Keratinocyte (primary cell): ENCODE data around the gene ATF1. TPM values are rescaled to one million over a fixed set of nuclear protein-coding genes. Genes with fewer than 3 reads are reported as not detected.

Source experiments
- DNase-seq: peaks from one replicate; pipeline ENCODE4 v3.0.0-alpha.2; 2011; ENCODE audit warnings: low read depth, missing footprints, low spot score
- FAIRE-seq: peaks from 2 replicates; lab custom pipeline; 2011; peaks lifted over from hg19 to GRCh38; lab: Jason Lieb, UNC
- H2AFZ ChIP-seq: 2 replicates; pipeline ENCODE4 v1.6.0; 2012; ENCODE audit warnings: low read length, control low read depth, inconsistent platforms; ENCODE audit not compliant: control insufficient read depth
- H3K27ac ChIP-seq: 2 replicates; pipeline ENCODE4 v1.5.1; 2011; ENCODE audit warnings: low read length; ENCODE audit not compliant: control insufficient read depth, insufficient read depth
- H3K27me3 ChIP-seq: 3 replicates; pipeline ENCODE4 v1.6.0; 2011; ENCODE audit warnings: low read length; ENCODE audit not compliant: control insufficient read depth, insufficient read depth; ENCODE audit errors: extremely low read depth
- H3K36me3 ChIP-seq, 2 experiments: 2 replicates in 1 of 2; 3 replicates in 1 of 2; pipeline ENCODE4 v1.5.1; 2011; ENCODE audit warnings: low read length in 2 of 2, mild to moderate bottlenecking in 1 of 2; ENCODE audit not compliant: control insufficient read depth in 2 of 2, insufficient read depth in 2 of 2; ENCODE audit errors: extremely low read depth in 1 of 2
- H3K4me1 ChIP-seq: 3 replicates; pipeline ENCODE4 v1.5.1; 2011; ENCODE audit warnings: low read length; ENCODE audit not compliant: control insufficient read depth, insufficient read depth; ENCODE audit errors: extremely low read depth
- H3K4me2 ChIP-seq: 3 replicates; pipeline ENCODE4 v1.6.0; 2011; ENCODE audit warnings: low read depth, low read length; ENCODE audit not compliant: control insufficient read depth, insufficient read depth; ENCODE audit errors: extremely low read depth
- H3K4me3 ChIP-seq, 3 experiments: fragments of 200-600 bp in 1 of 3; sonication (generic) in 1 of 3; 2 replicates in 2 of 3; 3 replicates in 1 of 3; pipeline ENCODE4 v1.5.1; 2011 to 2016; ENCODE audit warnings: low read length in 3 of 3, mild to moderate bottlenecking in 3 of 3, control low read depth in 2 of 3, inconsistent platforms in 1 of 3, low read depth in 1 of 3, mixed read lengths in 1 of 3, mixed run types in 1 of 3, moderate library complexity in 1 of 3; ENCODE audit not compliant: control insufficient read depth in 2 of 3, insufficient read depth in 2 of 3; ENCODE audit errors: extremely low read depth in 1 of 3
- H3K79me2 ChIP-seq: 2 replicates; pipeline ENCODE4 v1.6.0; 2012; ENCODE audit warnings: low read length; ENCODE audit not compliant: control insufficient read depth, insufficient read depth
- H3K9ac ChIP-seq: 3 replicates; pipeline ENCODE4 v1.6.0; 2011; ENCODE audit warnings: low read length; ENCODE audit not compliant: control insufficient read depth, insufficient read depth; ENCODE audit errors: extremely low read depth
- H3K9me1 ChIP-seq: 3 replicates; pipeline ENCODE4 v1.6.0; 2011; ENCODE audit warnings: low read length; ENCODE audit not compliant: control insufficient read depth, insufficient read depth; ENCODE audit errors: extremely low read depth
- H3K9me3 ChIP-seq: 2 replicates; pipeline ENCODE4 v1.5.1; 2012; ENCODE audit warnings: low read depth, low read length; ENCODE audit not compliant: control insufficient read depth
- H4K20me1 ChIP-seq: 3 replicates; pipeline ENCODE4 v1.6.0; 2011; ENCODE audit warnings: low read length; ENCODE audit not compliant: control insufficient read depth, insufficient read depth; ENCODE audit errors: extremely low read depth
- EZH2 ChIP-seq: IDR thresholded peaks from one replicate; pipeline ENCODE4 v1.6.1; 2012; ENCODE audit warnings: inconsistent platforms, mild to moderate bottlenecking, low read length, moderate library complexity
- dilution Hi-C: fragments of 300-500 bp; cut with MboI; formaldehyde crosslinking; loops from one replicate; pipeline ENCODE4 v1.7.0; 2020; ENCODE audit warnings: low sequenced_read_pairs; ENCODE audit not compliant: extremely low pct_ligation_motif_present
- polyA plus RNA-seq, 5 experiments: library from polyadenylated mRNA; depleted of rRNA in 3 of 5; stranded (reverse) in 3 of 5; stranded (forward) in 1 of 5; unstranded in 1 of 5; fragments of >200 nt; gene quantifications; 1 replicate in 1 of 5; 2 replicates in 3 of 5; 3 replicates in 1 of 5; pipeline versions ENCODE4 v1.2.1 to v1.2.3, GENCODE V29; 2011 to 2012; ENCODE audit warnings: missing spikeins in 2 of 5, low read depth in 1 of 5, low replicate concordance in 1 of 5
- TF ChIP-seq, protein P1 (sequence below), 3 experiments: IDR thresholded peaks in 1 of 3; conservative IDR thresholded peaks in 1 of 3; optimal IDR thresholded peaks in 1 of 3; 2 replicates in 2 of 3; 3 replicates in 1 of 3; pipeline versions ENCODE3 to v1.5.1; 2011; ENCODE audit warnings: low read length in 3 of 3, mild to moderate bottlenecking in 3 of 3, moderate library complexity in 2 of 3, control low read depth in 1 of 3, inconsistent platforms in 1 of 3; ENCODE audit not compliant: insufficient read depth in 2 of 3; ENCODE audit errors: extremely low read depth in 1 of 3

Gene ATF1
- polyA plus RNA-seq, 1 donor (not counting 4 experiments of a cell fraction or from before 2014, with no cell fraction given), result 37.4 TPM

DNA sequence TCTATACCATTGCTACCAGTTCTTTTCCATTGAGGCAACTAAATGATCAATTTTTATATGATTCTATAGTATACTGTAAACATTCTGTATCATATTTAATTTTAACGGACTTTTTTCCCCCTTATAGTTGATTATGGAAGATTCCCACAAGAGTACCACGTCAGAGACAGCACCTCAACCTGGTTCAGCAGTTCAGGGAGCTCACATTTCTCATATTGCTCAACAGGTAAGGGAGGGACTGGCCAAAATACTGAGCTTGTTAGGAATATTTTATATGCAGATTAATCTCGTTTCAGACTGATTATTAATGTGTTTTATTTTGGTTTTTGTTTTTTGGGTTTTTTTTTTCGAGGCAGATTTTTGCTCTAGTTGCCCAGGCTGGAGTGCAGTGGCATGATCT, 16.1 kb downstream of the ATF1 start:
- dilution Hi-C loops, result no loop called here
- no peak for FAIRE-seq

DNA sequence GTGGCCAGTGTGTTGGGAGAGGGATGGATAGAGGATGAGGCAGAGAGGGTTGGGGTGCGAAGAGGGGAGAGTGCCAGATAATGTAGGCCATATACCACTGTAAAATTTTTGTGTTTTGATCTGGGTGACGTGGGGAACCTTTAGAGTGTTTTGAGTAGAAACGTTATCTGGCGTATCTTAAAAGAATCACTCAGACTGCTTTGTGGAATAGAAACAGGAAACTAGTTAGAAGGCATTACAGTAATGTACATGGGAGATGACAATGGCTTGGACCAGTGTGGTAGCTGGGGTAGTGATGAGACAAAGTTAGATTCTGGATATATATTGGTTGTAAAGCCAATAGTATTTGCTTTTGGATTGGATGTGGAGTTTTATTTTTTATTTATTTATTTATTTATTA, 20.6 kb downstream of the ATF1 start:
- TF ChIP-seq, protein P1, sequence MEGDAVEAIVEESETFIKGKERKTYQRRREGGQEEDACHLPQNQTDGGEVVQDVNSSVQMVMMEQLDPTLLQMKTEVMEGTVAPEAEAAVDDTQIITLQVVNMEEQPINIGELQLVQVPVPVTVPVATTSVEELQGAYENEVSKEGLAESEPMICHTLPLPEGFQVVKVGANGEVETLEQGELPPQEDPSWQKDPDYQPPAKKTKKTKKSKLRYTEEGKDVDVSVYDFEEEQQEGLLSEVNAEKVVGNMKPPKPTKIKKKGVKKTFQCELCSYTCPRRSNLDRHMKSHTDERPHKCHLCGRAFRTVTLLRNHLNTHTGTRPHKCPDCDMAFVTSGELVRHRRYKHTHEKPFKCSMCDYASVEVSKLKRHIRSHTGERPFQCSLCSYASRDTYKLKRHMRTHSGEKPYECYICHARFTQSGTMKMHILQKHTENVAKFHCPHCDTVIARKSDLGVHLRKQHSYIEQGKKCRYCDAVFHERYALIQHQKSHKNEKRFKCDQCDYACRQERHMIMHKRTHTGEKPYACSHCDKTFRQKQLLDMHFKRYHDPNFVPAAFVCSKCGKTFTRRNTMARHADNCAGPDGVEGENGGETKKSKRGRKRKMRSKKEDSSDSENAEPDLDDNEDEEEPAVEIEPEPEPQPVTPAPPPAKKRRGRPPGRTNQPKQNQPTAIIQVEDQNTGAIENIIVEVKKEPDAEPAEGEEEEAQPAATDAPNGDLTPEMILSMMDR (optimal IDR thresholded peaks at IDR 0.05 in 1 of 3, IDR thresholded peaks at IDR 0.05 in 1 of 3, conservative IDR thresholded peaks at IDR 0.05 in 1 of 3; ENCODE audit: extremely low read depth in 1 of 3, insufficient read depth in 2 of 3, low read length in 3 of 3), result no peak
- no peak for TF ChIP-seq EZH2
- no peaks in the 10 kb centered on the region for H4K20me1 ChIP-seq
- H3K4me2 ChIP-seq, result no peak overlapping the region
- peaks cover 19% of the 10 kb centered on the region for H3K79me2 ChIP-seq
- no peak overlapping the region for H2AFZ ChIP-seq
- no peaks in the 10 kb centered on the region for H3K27me3 ChIP-seq
- H3K9me3 ChIP-seq, result no peaks in the 10 kb centered on the region
- peaks cover 0 to 4% of the 10 kb centered on the region in 2 experiments for H3K36me3 ChIP-seq
- dilution Hi-C loops, result no loop called here
- H3K9me1 ChIP-seq, result no peaks in the 10 kb centered on the region
- no peak overlapping the region for H3K9ac ChIP-seq
- peaks cover 29% of the 10 kb centered on the region for H3K4me1 ChIP-seq
- DNase-seq, result no peak
- H3K4me3 ChIP-seq, result no peak overlapping the region
- FAIRE-seq, result no peak
- H3K27ac ChIP-seq, result no peak overlapping the region

More for the DNA sequence above, 16.1 kb downstream of the ATF1 start:
- H3K27me3 ChIP-seq, result no peaks in the 10 kb centered on the region
- H3K9me3 ChIP-seq, result no peaks in the 10 kb centered on the region
- H4K20me1 ChIP-seq, result no peaks in the 10 kb centered on the region
- no peak overlapping the region for H2AFZ ChIP-seq
- H3K9ac ChIP-seq, result no peak overlapping the region
- no peak overlapping the region for H3K27ac ChIP-seq
- TF ChIP-seq EZH2, result no peak
- TF ChIP-seq, protein P1 (optimal IDR thresholded peaks at IDR 0.05 in 1 of 3, IDR thresholded peaks at IDR 0.05 in 1 of 3, conservative IDR thresholded peaks at IDR 0.05 in 1 of 3; ENCODE audit: extremely low read depth in 1 of 3, insufficient read depth in 2 of 3, low read length in 3 of 3), result no peak
- H3K4me3 ChIP-seq, result no peak overlapping the region
- H3K4me1 ChIP-seq, result peaks cover 3% of the 10 kb centered on the region
- H3K36me3 ChIP-seq, result no peaks in the 10 kb centered on the region
- no peak for DNase-seq
- no peaks in the 10 kb centered on the region for H3K9me1 ChIP-seq
- H3K4me2 ChIP-seq, result no peak overlapping the region
- peaks cover 19% of the 10 kb centered on the region for H3K79me2 ChIP-seq
